ENCODE results near the gene RTN1. TPM values are rescaled to one million over a fixed set of nuclear protein-coding genes. Genes with fewer than 3 reads are reported as not detected.

Gene RTN1
- total RNA-seq, 1 experiment from 2014 or later, result 1.1 TPM

- no peak for TF ChIP-seq AFF4 (CRISPR knock-in tag; IDR thresholded peaks at IDR 0.05; ENCODE audit: borderline replicate concordance)
- TF ChIP-seq SP1 (CRISPR knock-in tag; conservative IDR thresholded peaks at IDR 0.05), result no peak
- TF ChIP-seq ESRRA (CRISPR knock-in tag; IDR thresholded peaks at IDR 0.05; ENCODE audit: borderline replicate concordance), result no peak
- no peak for TF ChIP-seq IRF2 (CRISPR knock-in tag; IDR thresholded peaks at IDR 0.05; ENCODE audit: borderline replicate concordance, low read depth)
- TF ChIP-seq ATF2 (CRISPR knock-in tag; IDR thresholded peaks at IDR 0.05; ENCODE audit: borderline replicate concordance, low read depth), result no peak
- no peak for TF ChIP-seq ZNF281 (CRISPR knock-in tag; IDR thresholded peaks at IDR 0.05)
- no peak for TF ChIP-seq GABPB1 (CRISPR knock-in tag; IDR thresholded peaks at IDR 0.05)
- no peak for TF ChIP-seq TEAD1 (CRISPR knock-in tag; IDR thresholded peaks at IDR 0.05)
- no peak for TF ChIP-seq ZNF232 (CRISPR knock-in tag; IDR thresholded peaks at IDR 0.05)
- no peak for TF ChIP-seq ZNF512 (CRISPR knock-in tag; IDR thresholded peaks at IDR 0.05; ENCODE audit: borderline replicate concordance)
- no peak for TF ChIP-seq RORB (CRISPR knock-in tag; IDR thresholded peaks at IDR 0.05)
- TF ChIP-seq JUN (CRISPR knock-in tag; IDR thresholded peaks at IDR 0.05), result no peak
- TF ChIP-seq SMAD4 (CRISPR knock-in tag; IDR thresholded peaks at IDR 0.05), result no peak
- TF ChIP-seq FOXJ3 (CRISPR knock-in tag; IDR thresholded peaks at IDR 0.05; ENCODE audit: borderline replicate concordance), result no peak
- TF ChIP-seq HMGXB4 (CRISPR knock-in tag; IDR thresholded peaks at IDR 0.05), result peak; percentile 67; the same call in 1 of the 2 replicates
- 0 out of 2 replicates have a peak, but pooled peaks have one; percentile 6 for TF ChIP-seq ZNF423 (CRISPR knock-in tag; IDR thresholded peaks at IDR 0.05)
- no peak for TF ChIP-seq ZNF219 (CRISPR knock-in tag; IDR thresholded peaks at IDR 0.05; ENCODE audit: borderline replicate concordance)
- TF ChIP-seq MYBL2 (CRISPR knock-in tag; IDR thresholded peaks at IDR 0.05), result no peak
- TF ChIP-seq ETV6 (CRISPR knock-in tag; IDR thresholded peaks at IDR 0.05), result 0 out of 2 replicates have a peak, but pooled peaks have one; percentile 70
- no peak for TF ChIP-seq SOX15 (CRISPR knock-in tag; IDR thresholded peaks at IDR 0.05)
- peak; percentile 55; the same call in 1 of the 2 replicates for TF ChIP-seq FOXP1 (CRISPR knock-in tag; IDR thresholded peaks at IDR 0.05; ENCODE audit: borderline replicate concordance)
- TF ChIP-seq CREB1 (CRISPR knock-in tag; IDR thresholded peaks at IDR 0.05), result no peak
- no peak for TF ChIP-seq ZNF121 (CRISPR knock-in tag; IDR thresholded peaks at IDR 0.05)
- TF ChIP-seq PRRX2 (CRISPR knock-in tag; IDR thresholded peaks at IDR 0.05), result no peak
- TF ChIP-seq KAT7 (CRISPR knock-in tag; IDR thresholded peaks at IDR 0.05; ENCODE audit: borderline replicate concordance), result no peak
Measured at GRCh38 chr14:59576332-59577294, 294.0 kb downstream of the RTN1 start, which contains the start of gene CCDC175 (continued).

All from WTC11 (cell line).